Left ventricle myocardium superior (tissue), 1 donor: ENCODE measurements around the gene NADK. TPM values are rescaled to one million over a fixed set of nuclear protein-coding genes. Genes with fewer than 3 reads are reported as not detected.

Experiments used
- ATAC-seq: fragments of 200-7000 bp; cut with Tn5 transposase; one replicate; pipeline ENCODE4 v1.9.1; 2020; ENCODE audit warnings: mild to moderate bottlenecking, moderate library complexity
- DNase-seq: peaks from one replicate; pipeline ENCODE4 v3.0.0-alpha.2; 2020
- intact Hi-C: fragments of 100-400 bp; cut with micrococcal nuclease; formaldehyde crosslinking; loops from one replicate; pipeline ENCODE4 v1.11.0; 2022
- total RNA-seq: library from RNA; stranded (reverse); fragmentation: NEBNext Ultra II Directional; extraction: Animal tissue kit (Norgen Biotek cat#: 25700); gene quantifications from one replicate; pipeline ENCODE4 v1.2.1, GENCODE V29; 2021
- donor health status: DM: no; HTN: yes; CAD: no; lungs with severe emphysema.

Gene NADK
- total RNA-seq, 1 donor from 2014 or later, result 24.4 TPM

- no peak for ATAC-seq
- intact Hi-C loops, result loop anchor here (10.0 kb wide), 1 partner anchor 121 kb away; the partner anchor contains the start of gene GNB1
- no peak for DNase-seq
Measured at GRCh38 chr1:1773874-1774273, 4.4 kb downstream of the NADK start.

GRCh38 chr1:1771096-1771495 is 7.2 kb downstream of the NADK start:
- no peak for DNase-seq
- intact Hi-C loops, result loop anchor here (10.0 kb wide), 1 partner anchor 124 kb away; the partner anchor contains the start of gene GNB1

GRCh38 chr1:1770102-1770501 is 8.2 kb downstream of the NADK start:
- ATAC-seq (no peak), DNase-seq (no peak)
- intact Hi-C loops, result loop anchor here (10.0 kb wide), 1 partner anchor 125 kb away; the partner anchor contains the start of gene GNB1

More at GRCh38 chr1:1771096-1771495, 7.2 kb downstream of the NADK start:
- no peak for ATAC-seq

- DNase-seq, result no peak
- intact Hi-C loops, result no loop called here
- ATAC-seq, result no peak
Measured at GRCh38 chr1:1768249-1768992, 9.8 kb downstream of the NADK start.

GRCh38 chr1:1764876-1765470 is 13.3 kb downstream of the NADK start:
- DNase-seq (no peak), ATAC-seq (no peak)
- intact Hi-C loops, result no loop called here

GRCh38 chr1:1763657-1764621 is 14.3 kb downstream of the NADK start:
- ATAC-seq (peak; percentile 56), DNase-seq (peak; percentile 74)
- intact Hi-C loops, result no loop called here

GRCh38 chr1:1761504-1762376 is 16.5 kb downstream of the NADK start:
- ATAC-seq (no peak), DNase-seq (no peak)
- intact Hi-C loops, result no loop called here

- intact Hi-C loops, result no loop called here
- no peak for ATAC-seq
Measured at GRCh38 chr1:1760715-1761114, 17.6 kb downstream of the NADK start.

GRCh38 chr1:1760345-1760650 is 18.0 kb downstream of the NADK start:
- DNase-seq (no peak), ATAC-seq (no peak)
- intact Hi-C loops, result no loop called here

More at GRCh38 chr1:1760715-1761114, 17.6 kb downstream of the NADK start:
- no peak for DNase-seq

- intact Hi-C loops, result no loop called here
- ATAC-seq, result no peak
- no peak for DNase-seq
Measured at GRCh38 chr1:1759456-1760344, 18.6 kb downstream of the NADK start.

GRCh38 chr1:1758692-1759455 is 19.4 kb downstream of the NADK start:
- intact Hi-C loops, result no loop called here
- DNase-seq (peak; percentile 68), ATAC-seq (peak; percentile 53)

- ATAC-seq (no peak), DNase-seq (no peak)
- intact Hi-C loops, result no loop called here
Measured at GRCh38 chr1:1758059-1758621, 20.1 kb downstream of the NADK start.

- DNase-seq (no peak), ATAC-seq (no peak)
- intact Hi-C loops, result no loop called here
Measured at GRCh38 chr1:1757422-1758058, 20.7 kb downstream of the NADK start.

- intact Hi-C loops, result no loop called here
- ATAC-seq (no peak), DNase-seq (no peak)
Measured at GRCh38 chr1:1756661-1757421, 21.4 kb downstream of the NADK start.

- ATAC-seq (no peak), DNase-seq (no peak)
- intact Hi-C loops, result no loop called here
Measured at GRCh38 chr1:1755852-1756251, 22.4 kb downstream of the NADK start.

- ATAC-seq, result no peak
- intact Hi-C loops, result no loop called here
- DNase-seq, result no peak
Measured at GRCh38 chr1:1755426-1755825, 22.8 kb downstream of the NADK start.
